Panc1 (cell line): ENCODE results near the gene UAP1L1. TPM values are rescaled to one million over a fixed set of nuclear protein-coding genes. Genes with fewer than 3 reads are reported as not detected.

Source experiments
- ATAC-seq: fragments of 200-7000 bp; cut with Tn5 transposase; 2 replicates; pipeline ENCODE4 v1.9.1; 2020; ENCODE audit warnings: mild to moderate bottlenecking, moderate library complexity
- BruUV-seq: library from RNA; stranded (reverse); fragments of 400-500 nt; replicated peaks from 2 replicates; lab custom pipeline; 2021; lab: Mats Ljungman, UMichigan
- CTCF ChIA-PET: fragments of 300-600 bp; sonication (Branson Sonifier 250); formaldehyde crosslinking; loops from one replicate; lab custom pipeline; 2022; ENCODE audit warnings: antibody characterized with exemption; lab: Charles Lee
- POLR2A ChIA-PET: fragments of 300-600 bp; sonication (Branson Sonifier 250); formaldehyde crosslinking; loops from one replicate; lab custom pipeline; 2022; ENCODE audit warnings: antibody characterized with exemption; lab: Charles Lee
- DNase-seq: peaks from one replicate; pipeline ENCODE4 v3.0.0-alpha.2; 2010; ENCODE audit warnings: low read depth, low spot score
- H3K27ac ChIP-seq: 2 replicates; pipeline ENCODE4 v1.5.1; 2011; ENCODE audit warnings: mild to moderate bottlenecking, low read length, inconsistent platforms
- H3K27me3 ChIP-seq: fragments of 200-500 bp; sonication (Bioruptor generic); 2 replicates; pipeline ENCODE4 v1.6.0; 2014; ENCODE audit warnings: low read length, inconsistent platforms; ENCODE audit not compliant: control insufficient read depth, insufficient read depth
- H3K36me3 ChIP-seq: fragments of 200-500 bp; sonication (Bioruptor generic); 2 replicates; pipeline ENCODE4 v1.5.1; 2014; ENCODE audit warnings: inconsistent platforms, mild to moderate bottlenecking, low read length, moderate library complexity; ENCODE audit not compliant: control insufficient read depth, insufficient read depth
- H3K4me1 ChIP-seq: 2 replicates; pipeline ENCODE4 v1.5.1; 2011; ENCODE audit warnings: inconsistent platforms, mild to moderate bottlenecking, low read length, moderate library complexity; ENCODE audit not compliant: control insufficient read depth, insufficient read depth
- H3K4me3 ChIP-seq, 2 experiments: 2 replicates each; pipeline ENCODE4 v1.5.1; 2011 to 2012; ENCODE audit warnings: low read depth in 2 of 2, low read length in 2 of 2, mild to moderate bottlenecking in 2 of 2, inconsistent platforms in 1 of 2, moderate library complexity in 1 of 2
- H3K9me3 ChIP-seq: fragments of 200-500 bp; sonication (Bioruptor generic); 2 replicates; pipeline ENCODE4 v1.5.1; 2014; ENCODE audit warnings: low read depth, mild to moderate bottlenecking, inconsistent platforms, low read length, moderate library complexity; ENCODE audit not compliant: control insufficient read depth, insufficient read depth
- CTCF ChIP-seq: fragments of 450-650 bp; IDR thresholded peaks from 2 replicates; pipeline ENCODE4 v1.5.1; 2017; ENCODE audit warnings: mild to moderate bottlenecking
- POLR2AphosphoS5 ChIP-seq: IDR thresholded peaks from 2 replicates; pipeline ENCODE4 v1.6.1; 2012; ENCODE audit warnings: mild to moderate bottlenecking, low read depth, low read length, moderate library complexity
- REST ChIP-seq, 2 experiments: IDR thresholded peaks; 2 replicates each; pipeline ENCODE4 v1.6.1; 2011 to 2012; ENCODE audit warnings: low read depth in 2 of 2, control low read depth in 1 of 2, low read length in 1 of 2, mild to moderate bottlenecking in 1 of 2, moderate library complexity in 1 of 2; ENCODE audit not compliant: insufficient read depth in 1 of 2
- SIN3A ChIP-seq: IDR thresholded peaks from 2 replicates; pipeline ENCODE4 v1.6.1; 2012; ENCODE audit warnings: low read depth, mild to moderate bottlenecking, low read length, moderate library complexity, borderline replicate concordance; ENCODE audit not compliant: insufficient read depth
- TCF7L2 ChIP-seq: IDR thresholded peaks from 2 replicates; pipeline ENCODE4 v1.6.1; 2011; ENCODE audit warnings: mild to moderate bottlenecking, low read depth, low read length, inconsistent platforms
- in situ Hi-C: cut with HindIII; loops from 2 replicates; pipeline ENCODE4 v1.10.0; 2016; ENCODE audit warnings: low sequenced_read_pairs, low pct_unique_long_range_greater_than_20kb
- intact Hi-C: fragments of 100-400 bp; cut with micrococcal nuclease; formaldehyde crosslinking; loops from one replicate; pipeline ENCODE4 v1.10.0; 2022; ENCODE audit not compliant: unreplicated experiment
- total RNA-seq: library from RNA; stranded (reverse); gene quantifications from one replicate; pipeline ENCODE4 v1.2.1, GENCODE V29; 2021; ENCODE audit not compliant: unreplicated experiment

Gene UAP1L1
- total RNA-seq, 1 experiment from 2014 or later: 23.1 TPM

- peak; percentile 46; the same call in 1 of the 2 replicates for ATAC-seq
- H3K4me1 ChIP-seq: no peaks in the 10 kb centered on the region
- H3K9me3 ChIP-seq: no peaks in the 10 kb centered on the region
- no peaks in the 10 kb centered on the region for H3K36me3 ChIP-seq
- peak overlapping the region; percentile 39 to 45 for H3K4me3 ChIP-seq
- CTCF ChIA-PET: no interaction called here
- in situ Hi-C loops: no loop called here
- intact Hi-C loops: no loop called here
- POLR2A ChIA-PET: no interaction called here
- no peaks in the 10 kb centered on the region for H3K27me3 ChIP-seq
- BruUV-seq: no TSS peak
- no peak overlapping the region for H3K27ac ChIP-seq
- DNase-seq: no peak
- TF ChIP-seq REST (IDR thresholded peaks at IDR 0.05; ENCODE audit: insufficient read depth in 1 of 2, low read depth in 2 of 2, low read length in 1 of 2) (no peak), SIN3A (no peak), POLR2AphosphoS5 (no peak), TCF7L2 (no peak), CTCF (no peak)
These were observed 36.3 kb downstream of the UAP1L1 start for GRCh38 chr9:137113385-137114159.

GRCh38 chr9:137114220-137114612, 36.9 kb downstream of the UAP1L1 start:
- Histone ChIP-seq H3K4me1 (no peaks in the 10 kb centered on the region), H3K36me3 (no peaks in the 10 kb centered on the region), H3K27ac (no peak overlapping the region), H3K27me3 (no peaks in the 10 kb centered on the region), H3K4me3 (peak overlapping the region; percentile 45 to 56), H3K9me3 (no peaks in the 10 kb centered on the region)
- in situ Hi-C loops (no loop called here), intact Hi-C loops (no loop called here)
- TF ChIP-seq CTCF: no peak
- TF ChIP-seq POLR2AphosphoS5: no peak
- no peak for TF ChIP-seq TCF7L2
- no peak for TF ChIP-seq REST (IDR thresholded peaks at IDR 0.05; ENCODE audit: insufficient read depth in 1 of 2, low read depth in 2 of 2, low read length in 1 of 2)
- BruUV-seq: no TSS peak
- CTCF ChIA-PET: no interaction called here
- POLR2A ChIA-PET: interaction anchor here (0.6 to 0.7 kb wide), 2 partner anchors 87 to 122 kb away, joined by 4 read pairs; partner anchors contain the start of gene TPRN
- ATAC-seq: peak; percentile 38
- DNase-seq: no peak
